ENCODE data around the gene C1orf21. TPM values are rescaled to one million over a fixed set of nuclear protein-coding genes. Genes with fewer than 3 reads are reported as not detected.

C1orf21 gene
- total RNA-seq, 2 experiments from 2014 or later: 1.9 to 2.2 TPM

DNA sequence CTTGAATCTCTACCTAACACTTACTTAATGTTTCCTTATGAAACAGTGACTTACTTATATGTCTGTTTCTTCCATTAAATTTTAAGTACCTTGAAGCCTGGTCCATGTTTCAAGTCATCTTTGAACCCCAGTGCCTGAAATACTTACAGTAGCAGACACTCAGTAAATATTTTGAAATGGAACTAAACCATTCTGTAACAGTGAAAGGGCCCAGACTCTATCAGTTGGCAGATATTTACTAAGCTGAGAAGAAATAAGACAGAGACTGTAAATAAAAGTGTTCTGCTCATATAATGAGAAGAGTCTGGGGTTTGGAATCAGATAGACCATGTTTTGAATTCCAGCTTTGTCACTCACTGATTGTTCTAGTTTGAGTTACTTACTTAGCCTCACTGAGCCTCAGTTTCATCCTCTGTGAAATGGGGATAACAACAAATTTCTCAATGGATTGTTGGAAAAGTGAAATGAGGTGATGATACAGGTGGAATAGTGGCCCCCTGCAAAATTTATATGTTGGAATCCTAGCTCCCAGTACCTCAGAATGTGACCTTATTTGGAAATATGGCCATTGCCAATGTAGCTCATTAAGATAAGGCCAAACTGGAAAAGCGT, 19.3 kb upstream of the C1orf21 start:
- peaks cover 9% of the 10 kb centered on the region for H3K27me3 Mint-ChIP-seq
- no peak overlapping the region for H3K27ac Mint-ChIP-seq
- CTCF ChIA-PET: no interaction called here
- DNase-seq: no peak
- no peaks in the 10 kb centered on the region for H3K36me3 Mint-ChIP-seq
- H3K4me1 Mint-ChIP-seq (ENCODE audit: low read depth): no peaks in the 10 kb centered on the region
- intact Hi-C loops (cut with micrococcal nuclease): no loop called here
- H3K9me3 Mint-ChIP-seq: no peaks in the 10 kb centered on the region
- H3K4me3 Mint-ChIP-seq: no peak overlapping the region
- POLR2A ChIA-PET: no interaction called here

DNA sequence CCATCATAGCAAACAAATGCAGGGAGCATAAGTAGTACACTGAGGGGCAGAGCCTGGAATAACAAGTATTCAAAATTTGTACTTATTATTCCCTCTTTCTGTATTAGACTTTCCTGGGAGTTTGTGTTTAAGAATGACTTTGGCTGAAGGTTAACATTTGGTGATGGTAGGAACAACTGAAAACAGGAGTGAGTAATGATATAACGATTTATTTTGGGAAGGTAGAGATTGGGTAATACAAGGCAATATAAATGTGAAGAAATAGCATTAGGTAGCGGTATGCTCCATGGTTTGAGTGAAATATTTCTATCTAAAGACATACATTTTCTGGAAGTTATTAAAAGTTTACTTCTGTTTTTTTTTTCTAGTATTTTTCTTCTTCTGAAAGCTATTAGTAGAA, 18.5 kb upstream of the C1orf21 start:
- POLR2A ChIA-PET: no interaction called here

GRCh38 chr1:184370850-184371249, 16.0 kb upstream of the C1orf21 start:
- no peaks in the 10 kb centered on the region for H3K36me3 Mint-ChIP-seq
- no peak for DNase-seq
- intact Hi-C loops (cut with micrococcal nuclease): no loop called here
- ChIA-PET POLR2A (no interaction called here), CTCF (no interaction called here)
- H3K4me1 Mint-ChIP-seq (ENCODE audit: low read depth): no peaks in the 10 kb centered on the region
- no peaks in the 10 kb centered on the region for H3K9me3 Mint-ChIP-seq
- H3K27ac Mint-ChIP-seq: no peak overlapping the region
- no peak overlapping the region for H3K4me3 Mint-ChIP-seq
- H3K27me3 Mint-ChIP-seq: peaks cover 10% of the 10 kb centered on the region

More for the DNA sequence above, 18.5 kb upstream of the C1orf21 start:
- Mint-ChIP-seq H3K4me1 (ENCODE audit: low read depth) (no peaks in the 10 kb centered on the region), H3K4me3 (no peak overlapping the region), H3K9me3 (no peaks in the 10 kb centered on the region), H3K27me3 (peaks cover 12% of the 10 kb centered on the region), H3K27ac (no peak overlapping the region), H3K36me3 (no peaks in the 10 kb centered on the region)
- intact Hi-C loops (cut with micrococcal nuclease): no loop called here
- no peak for DNase-seq
- CTCF ChIA-PET: no interaction called here

GRCh38 chr1:184373155-184373554, 13.7 kb upstream of the C1orf21 start:
- Mint-ChIP-seq H3K27me3 (peaks cover 13% of the 10 kb centered on the region), H3K27ac (no peak overlapping the region), H3K4me1 (ENCODE audit: low read depth) (no peaks in the 10 kb centered on the region), H3K4me3 (no peak overlapping the region), H3K9me3 (no peaks in the 10 kb centered on the region), H3K36me3 (no peaks in the 10 kb centered on the region)
- POLR2A ChIA-PET: no interaction called here
- no peak for DNase-seq
- intact Hi-C loops (cut with micrococcal nuclease): no loop called here
- CTCF ChIA-PET: interaction anchor here (0.6 kb wide), 1 partner anchor 227 kb away, joined by 3 read pairs; no protein-coding TSS in a partner anchor

DNA sequence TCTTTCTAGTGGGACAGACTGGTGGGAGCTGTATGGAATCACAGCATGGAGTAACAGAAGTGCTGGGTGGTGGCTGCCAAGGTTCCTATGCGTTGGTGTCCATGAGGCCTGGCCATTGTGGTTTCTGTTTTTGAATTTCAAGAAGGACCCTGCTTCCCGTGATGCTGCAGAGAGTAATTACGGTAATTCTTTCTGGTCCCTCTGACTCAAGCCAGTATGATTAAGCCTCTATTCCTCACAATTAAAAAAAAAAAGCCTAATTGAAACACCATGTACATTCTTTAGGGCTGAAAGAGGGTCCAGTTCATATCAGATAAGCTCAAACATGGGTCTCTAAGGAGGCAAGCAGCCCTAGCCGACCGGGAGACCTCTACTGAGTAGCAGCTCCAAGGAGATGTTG, 10.5 kb upstream of the C1orf21 start:
- DNase-seq: no peak
- POLR2A ChIA-PET: no interaction called here
- Mint-ChIP-seq H3K4me3 (no peak overlapping the region), H3K9me3 (no peaks in the 10 kb centered on the region), H3K27ac (no peak overlapping the region), H3K27me3 (peaks cover 14% of the 10 kb centered on the region), H3K4me1 (ENCODE audit: low read depth) (no peaks in the 10 kb centered on the region), H3K36me3 (no peaks in the 10 kb centered on the region)
- CTCF ChIA-PET: no interaction called here
- intact Hi-C loops (cut with micrococcal nuclease): no loop called here

DNA sequence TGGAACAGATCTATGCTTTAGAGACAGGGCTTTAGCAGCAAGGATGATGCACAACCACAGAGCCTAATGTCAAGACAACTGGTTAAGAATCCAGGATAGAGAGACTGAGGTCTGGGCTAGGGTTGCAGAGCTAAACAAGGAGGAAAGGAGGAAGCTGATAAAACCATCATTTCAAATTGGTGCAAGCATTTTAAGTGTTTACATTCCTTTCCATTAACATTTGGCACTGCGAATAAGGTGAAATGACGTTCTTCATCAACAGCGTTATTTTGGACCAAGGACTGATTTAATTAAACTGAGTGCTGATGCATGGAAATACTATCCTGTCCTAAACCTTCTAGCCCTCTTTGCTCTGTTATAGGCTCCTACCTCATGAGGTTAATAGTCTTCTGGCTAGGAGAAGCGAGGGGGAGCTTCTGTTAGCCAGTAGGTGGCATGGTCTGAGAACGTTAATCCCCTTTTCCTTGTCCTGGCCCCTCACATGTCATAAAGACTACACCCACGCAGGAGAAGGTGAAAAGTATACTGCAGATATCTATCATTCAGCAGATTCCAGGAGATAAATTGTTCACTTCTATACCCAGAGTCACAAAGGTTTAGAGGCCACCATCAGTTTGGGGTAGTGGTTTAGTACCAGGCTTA, 7.6 kb upstream of the C1orf21 start:
- no peak for DNase-seq
- Mint-ChIP-seq H3K4me1 (ENCODE audit: low read depth) (no peaks in the 10 kb centered on the region), H3K9me3 (no peaks in the 10 kb centered on the region), H3K36me3 (no peaks in the 10 kb centered on the region), H3K27ac (no peak overlapping the region), H3K27me3 (peaks cover 32% of the 10 kb centered on the region), H3K4me3 (no peak overlapping the region)
- ChIA-PET CTCF (interaction anchor here (1.4 kb wide), 1 partner anchor 285 kb away, joined by 3 read pairs; no protein-coding TSS in a partner anchor), POLR2A (no interaction called here)
- intact Hi-C loops (cut with micrococcal nuclease): no loop called here

GRCh38 chr1:184380468-184380867, 6.4 kb upstream of the C1orf21 start:
- Mint-ChIP-seq H3K27ac (no peak overlapping the region), H3K4me3 (no peak overlapping the region), H3K27me3 (peaks cover 43% of the 10 kb centered on the region), H3K4me1 (ENCODE audit: low read depth) (no peaks in the 10 kb centered on the region), H3K36me3 (no peaks in the 10 kb centered on the region), H3K9me3 (no peaks in the 10 kb centered on the region)
- DNase-seq: no peak
- ChIA-PET CTCF (no interaction called here), POLR2A (no interaction called here)
- intact Hi-C loops (cut with micrococcal nuclease): loop anchor here (10.0 kb wide), 1 partner anchor 326 kb away; the partner anchor contains the start of gene TSEN15

GRCh38 chr1:184383772-184384323, 3.0 kb upstream of the C1orf21 start:
- intact Hi-C loops (cut with micrococcal nuclease): loop anchor here (10.0 kb wide), 1 partner anchor 329 kb away; the partner anchor contains the start of gene TSEN15
- CTCF ChIA-PET: no interaction called here
- DNase-seq: no peak
- peaks cover 15% of the 10 kb centered on the region for H3K4me1 Mint-ChIP-seq (ENCODE audit: low read depth)
- H3K27ac Mint-ChIP-seq: no peak overlapping the region
- H3K36me3 Mint-ChIP-seq: peaks cover 2% of the 10 kb centered on the region
- POLR2A ChIA-PET: no interaction called here
- H3K9me3 Mint-ChIP-seq: no peaks in the 10 kb centered on the region
- no peak overlapping the region for H3K4me3 Mint-ChIP-seq
- peaks cover 53% of the 10 kb centered on the region for H3K27me3 Mint-ChIP-seq

DNA sequence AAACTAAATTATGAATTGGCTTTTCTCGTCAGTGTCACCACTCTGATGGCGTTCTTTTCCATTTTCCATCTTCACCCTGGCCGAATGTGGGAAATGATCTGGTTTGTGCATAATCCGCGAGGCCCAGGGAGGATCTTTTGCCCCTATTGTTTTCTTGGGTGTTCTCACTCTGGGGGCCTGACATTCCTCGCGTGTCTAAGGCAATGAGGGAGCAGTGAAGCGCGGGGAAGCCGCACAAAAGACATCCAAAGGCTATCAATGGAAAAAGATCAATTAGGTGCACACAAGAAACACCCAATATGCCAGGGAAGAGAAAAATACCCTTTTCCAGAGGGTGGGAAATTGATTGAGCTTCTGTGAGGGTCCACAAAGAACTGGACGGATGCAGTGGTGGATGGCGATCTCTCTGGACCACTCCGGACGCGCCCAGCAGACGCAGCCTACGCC, 941 bp upstream of the C1orf21 start:
- peaks cover 68% of the 10 kb centered on the region for H3K27me3 Mint-ChIP-seq
- peak overlapping the region; percentile 65 for H3K4me3 Mint-ChIP-seq
- DNase-seq: no peak
- peaks cover 15% of the 10 kb centered on the region for H3K4me1 Mint-ChIP-seq (ENCODE audit: low read depth)
- CTCF ChIA-PET: no interaction called here
- H3K27ac Mint-ChIP-seq: no peak overlapping the region
- H3K9me3 Mint-ChIP-seq: no peaks in the 10 kb centered on the region
- intact Hi-C loops (cut with micrococcal nuclease): loop anchor here (2.0 to 10.0 kb wide), 4 partner anchors 105 to 331 kb away; partner anchors contain the start of gene TSEN15
- H3K36me3 Mint-ChIP-seq: peaks cover 2% of the 10 kb centered on the region
- POLR2A ChIA-PET: no interaction called here

- DNase-seq: no peak
- H3K36me3 Mint-ChIP-seq: peaks cover 2% of the 10 kb centered on the region
- CTCF ChIA-PET: interaction anchor here (1.1 kb wide), 1 partner anchor 783 kb away, joined by 3 read pairs; no protein-coding TSS in a partner anchor
- H3K4me3 Mint-ChIP-seq: peak overlapping the region; percentile 72
- intact Hi-C loops (cut with micrococcal nuclease): loop anchor here (2.0 to 10.0 kb wide), 4 partner anchors 104 to 332 kb away; partner anchors contain the start of gene TSEN15
- peaks cover 65% of the 10 kb centered on the region for H3K27me3 Mint-ChIP-seq
- H3K27ac Mint-ChIP-seq: no peak overlapping the region
- POLR2A ChIA-PET: interaction anchor here (1.0 kb wide), 1 partner anchor 12 kb away, joined by 3 read pairs; no protein-coding TSS in a partner anchor
- peaks cover 15% of the 10 kb centered on the region for H3K4me1 Mint-ChIP-seq (ENCODE audit: low read depth)
- H3K9me3 Mint-ChIP-seq: no peaks in the 10 kb centered on the region
These were observed 243 bp downstream of the C1orf21 start for GRCh38 chr1:184387069-184387475.

- Mint-ChIP-seq H3K9me3 (no peaks in the 10 kb centered on the region), H3K4me1 (ENCODE audit: low read depth) (peaks cover 15% of the 10 kb centered on the region)
These were observed 868 bp downstream of the C1orf21 start for GRCh38 chr1:184387476-184388318.

More at GRCh38 chr1:184387476-184388318, 868 bp downstream of the C1orf21 start:
- Mint-ChIP-seq H3K27me3 (peaks cover 63% of the 10 kb centered on the region), H3K36me3 (peaks cover 2% of the 10 kb centered on the region), H3K4me3 (peak overlapping the region; percentile 74), H3K27ac (no peak overlapping the region)
- ChIA-PET POLR2A (interaction anchor here (1.0 kb wide), 1 partner anchor 12 kb away, joined by 3 read pairs; no protein-coding TSS in a partner anchor), CTCF (interaction anchor here (1.1 kb wide), 1 partner anchor 783 kb away, joined by 3 read pairs; no protein-coding TSS in a partner anchor)
- intact Hi-C loops (cut with micrococcal nuclease): loop anchor here (2.0 to 10.0 kb wide), 4 partner anchors 103 to 333 kb away; partner anchors contain the start of gene TSEN15
- DNase-seq: peak; percentile 34
